GM23338 (cell line): ENCODE results near the gene FXN. TPM values are rescaled to one million over a fixed set of nuclear protein-coding genes. Genes with fewer than 3 reads are reported as not detected.
A peak's percentile ranks its signal among the peaks of the same experiment; 100 is the strongest.
"Not testable (repeated sequence)": the region's sequence is repeated elsewhere in the genome, so short reads cannot be mapped to it uniquely, and the experiment has no call there.

ENCODE experiments used
- ATAC-seq: fragments of 200-7000 bp; cut with Tn5 transposase; 3 replicates; pipeline ENCODE4 v1.9.1; 2020
- DNase-seq: peaks from one replicate; pipeline ENCODE4 v3.0.0-alpha.2; 2015; ENCODE audit warnings: low spot score
- H2AFZ ChIP-seq: fragments of 200-600 bp; sonication (generic); 2 replicates; pipeline ENCODE4 v1.8.0; 2016; ENCODE audit warnings: antibody characterized with exemption, mild to moderate bottlenecking, moderate library complexity
- H3F3A ChIP-seq: fragments of 200-600 bp; sonication (generic); replicated peaks from 2 replicates; pipeline ENCODE4 v1.8.0; 2017; ENCODE audit warnings: antibody characterized with exemption, mixed run types, low read depth
- H3K27ac ChIP-seq: fragments of 200-600 bp; sonication (generic); 2 replicates; pipeline ENCODE4 v1.6.1; 2016; ENCODE audit warnings: low read depth
- H3K27me3 ChIP-seq: fragments of 200-600 bp; sonication (generic); 2 replicates; pipeline ENCODE4 v1.8.0; 2016; ENCODE audit warnings: mild to moderate bottlenecking, mixed run types, moderate library complexity; ENCODE audit not compliant: insufficient read depth
- H3K36me3 ChIP-seq: fragments of 200-600 bp; sonication (generic); 2 replicates; pipeline ENCODE4 v1.8.0; 2016; ENCODE audit warnings: mild to moderate bottlenecking; ENCODE audit not compliant: insufficient read depth
- H3K4me1 ChIP-seq: fragments of 200-600 bp; sonication (generic); 2 replicates; pipeline ENCODE4 v1.8.0; 2016; ENCODE audit warnings: mild to moderate bottlenecking, moderate library complexity; ENCODE audit not compliant: insufficient read depth
- H3K4me2 ChIP-seq: fragments of 200-600 bp; sonication (generic); 2 replicates; pipeline ENCODE4 v1.7.1; 2017; ENCODE audit warnings: mixed run types
- H3K4me3 ChIP-seq: fragments of 200-600 bp; sonication (generic); 2 replicates; pipeline ENCODE4 v1.6.1; 2016; ENCODE audit warnings: mixed run types
- H3K79me2 ChIP-seq: fragments of 200-600 bp; sonication (generic); replicated peaks from 2 replicates; pipeline ENCODE4 v1.8.0; 2017; ENCODE audit warnings: mild to moderate bottlenecking; ENCODE audit not compliant: insufficient read depth
- H3K9me2 ChIP-seq: fragments of 200-600 bp; sonication (generic); 2 replicates; pipeline ENCODE4 v1.8.0; 2017; ENCODE audit not compliant: insufficient read depth
- H4K20me1 ChIP-seq: fragments of 200-600 bp; sonication (generic); replicated peaks from 2 replicates; pipeline ENCODE4 v1.8.0; 2017; ENCODE audit warnings: mild to moderate bottlenecking; ENCODE audit not compliant: insufficient read depth
- H3K27ac Mint-ChIP-seq: 2 replicates; pipeline ENCODE4 v1.8.0; 2020; ENCODE audit warnings: inconsistent platforms, mild to moderate bottlenecking, moderate library complexity, mixed read lengths
- H3K27me3 Mint-ChIP-seq: 3 replicates; pipeline ENCODE4 v1.8.0; 2022; ENCODE audit warnings: low read depth, mild to moderate bottlenecking, moderate library complexity, mixed read lengths, inconsistent platforms; ENCODE audit not compliant: insufficient read depth, poor library complexity
- H3K36me3 Mint-ChIP-seq: 3 replicates; pipeline ENCODE4 v1.8.0; 2021; ENCODE audit warnings: low read depth, mild to moderate bottlenecking, inconsistent platforms, moderate library complexity, mixed read lengths
- H3K4me1 Mint-ChIP-seq: 3 replicates; pipeline ENCODE4 v1.8.0; 2020; ENCODE audit warnings: mild to moderate bottlenecking, inconsistent platforms, mixed read lengths
- H3K4me3 Mint-ChIP-seq: 3 replicates; pipeline ENCODE4 v1.8.0; 2021; ENCODE audit warnings: moderate library complexity, mild to moderate bottlenecking, inconsistent platforms, mixed read lengths
- H3K9me3 Mint-ChIP-seq: 3 replicates; pipeline ENCODE4 v1.8.0; 2020; ENCODE audit warnings: moderate library complexity, mild to moderate bottlenecking, inconsistent platforms, mixed read lengths
- EZH2 ChIP-seq: fragments of 200-600 bp; sonication (generic); IDR thresholded peaks from one replicate; pipeline ENCODE4 v1.8.0; 2017; ENCODE audit warnings: antibody characterized with exemption, mild to moderate bottlenecking, low read depth; ENCODE audit not compliant: unreplicated experiment
- EZH2phosphoT487 ChIP-seq: fragments of 200-600 bp; sonication (generic); IDR thresholded peaks from one replicate; pipeline ENCODE4 v1.8.1; 2018; ENCODE audit warnings: antibody characterized with exemption; ENCODE audit not compliant: unreplicated experiment
- NANOG ChIP-seq: IDR thresholded peaks from 2 replicates; pipeline ENCODE4 v1.6.1; 2016; ENCODE audit warnings: antibody characterized with exemption, borderline replicate concordance
- POLR2AphosphoS5 ChIP-seq: IDR thresholded peaks from 2 replicates; pipeline ENCODE4 v1.6.1; 2016; ENCODE audit warnings: antibody characterized with exemption, low read depth
- STAT1 ChIP-seq: IDR thresholded peaks from one replicate; pipeline ENCODE4 v1.6.1; 2016; ENCODE audit warnings: antibody characterized with exemption; ENCODE audit not compliant: unreplicated experiment
- ZNF331 ChIP-seq: fragments of 250-450 bp; sonication (Bioruptor Pico); IDR thresholded peaks from 2 replicates; pipeline ENCODE4 v1.5.0; 2020; ENCODE audit warnings: low read depth, mild to moderate bottlenecking, moderate library complexity
- polyA plus RNA-seq: library from polyadenylated mRNA; unstranded; fragments of >200 nt; fragmentation: Nextera tagmentation; extraction: Ambion mirVana; gene quantifications from 2 replicates; pipeline ENCODE4 v1.2.1, GENCODE V29; 2016
- total RNA-seq: library from RNA; depleted of rRNA; stranded (reverse); fragments of >200 nt; shearing (Covaris generic); gene quantifications from 2 replicates; pipeline ENCODE4 v1.2.3, GENCODE V29; 2014
- TF ChIP-seq, protein P1 (sequence below), 2 experiments: fragments of 200-600 bp in 1 of 2; sonication (generic) in 1 of 2; conservative IDR thresholded peaks; 2 replicates each; pipeline versions ENCODE4 v1.5.1 to v1.6.1; 2016 to 2017; ENCODE audit warnings: antibody characterized with exemption in 2 of 2, low read depth in 2 of 2, mild to moderate bottlenecking in 2 of 2, moderate library complexity in 1 of 2
- TF ChIP-seq, protein P2 (sequence below): IDR thresholded peaks from 2 replicates; pipeline ENCODE4 v1.6.1; 2016; ENCODE audit warnings: antibody characterized with exemption

Gene FXN
- total and polyA plus RNA-seq, 2 experiments from 2014 or later: 26.1 to 66.4 TPM

DNA sequence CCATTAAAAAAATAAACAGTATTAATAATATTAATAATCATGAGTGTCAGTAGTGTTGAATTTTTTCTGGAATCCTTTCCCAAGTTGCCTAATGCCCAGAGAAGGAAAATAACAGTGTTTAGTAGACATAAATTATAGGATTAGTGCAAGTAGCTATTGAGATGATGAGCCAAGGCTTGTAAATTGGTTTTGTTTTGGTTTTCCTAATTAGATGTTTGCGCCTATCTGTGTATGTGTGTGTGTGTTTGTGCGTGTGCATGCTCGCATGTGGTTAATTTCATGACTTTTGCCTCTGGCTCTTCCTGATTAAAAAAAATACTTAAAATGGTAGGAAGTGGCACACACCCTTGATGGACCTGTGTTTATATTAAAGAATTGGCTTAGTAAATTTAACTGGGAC lies 55.4 kb downstream of the FXN start (continued):
- TF ChIP-seq EZH2: no peak
- no peak for TF ChIP-seq EZH2phosphoT487
- TF ChIP-seq, protein P1, sequence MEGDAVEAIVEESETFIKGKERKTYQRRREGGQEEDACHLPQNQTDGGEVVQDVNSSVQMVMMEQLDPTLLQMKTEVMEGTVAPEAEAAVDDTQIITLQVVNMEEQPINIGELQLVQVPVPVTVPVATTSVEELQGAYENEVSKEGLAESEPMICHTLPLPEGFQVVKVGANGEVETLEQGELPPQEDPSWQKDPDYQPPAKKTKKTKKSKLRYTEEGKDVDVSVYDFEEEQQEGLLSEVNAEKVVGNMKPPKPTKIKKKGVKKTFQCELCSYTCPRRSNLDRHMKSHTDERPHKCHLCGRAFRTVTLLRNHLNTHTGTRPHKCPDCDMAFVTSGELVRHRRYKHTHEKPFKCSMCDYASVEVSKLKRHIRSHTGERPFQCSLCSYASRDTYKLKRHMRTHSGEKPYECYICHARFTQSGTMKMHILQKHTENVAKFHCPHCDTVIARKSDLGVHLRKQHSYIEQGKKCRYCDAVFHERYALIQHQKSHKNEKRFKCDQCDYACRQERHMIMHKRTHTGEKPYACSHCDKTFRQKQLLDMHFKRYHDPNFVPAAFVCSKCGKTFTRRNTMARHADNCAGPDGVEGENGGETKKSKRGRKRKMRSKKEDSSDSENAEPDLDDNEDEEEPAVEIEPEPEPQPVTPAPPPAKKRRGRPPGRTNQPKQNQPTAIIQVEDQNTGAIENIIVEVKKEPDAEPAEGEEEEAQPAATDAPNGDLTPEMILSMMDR (conservative IDR thresholded peaks at IDR 0.05; ENCODE audit: low read depth in 2 of 2): no peak

DNA sequence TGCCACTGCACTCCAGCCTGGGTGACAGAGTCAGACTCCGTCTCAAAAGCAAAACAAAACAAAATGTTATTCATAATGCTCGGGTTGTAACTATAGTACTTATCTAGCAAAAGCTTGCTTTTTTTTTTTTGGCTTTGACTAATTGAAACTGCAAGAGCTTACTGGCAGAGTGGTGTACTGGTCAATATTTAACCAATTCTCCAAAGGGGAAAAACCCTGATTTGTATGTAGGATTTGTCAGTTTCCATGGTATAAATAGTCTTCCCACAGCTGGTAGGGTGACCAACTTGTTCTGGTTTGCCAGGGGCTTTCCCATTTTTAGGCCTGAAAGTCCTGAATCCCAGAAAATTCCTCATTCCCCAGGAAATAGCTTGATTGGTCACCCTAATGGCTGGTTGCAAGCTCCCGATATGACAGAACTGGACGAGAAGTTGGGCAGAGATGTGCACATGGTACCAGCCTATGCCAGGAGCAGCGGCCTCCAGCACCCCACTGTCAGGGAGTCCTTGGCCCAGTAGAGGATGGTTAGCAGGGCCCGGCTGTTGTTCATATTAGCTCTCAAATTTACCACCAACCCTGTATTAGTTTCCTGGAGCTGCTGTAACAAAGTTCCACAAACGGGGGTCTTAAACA lies 58.0 kb downstream of the FXN start:
- no peak for ATAC-seq
- Mint-ChIP-seq H3K4me3 (no peak overlapping the region), H3K27me3 (peaks cover 10% of the 10 kb centered on the region), H3K4me1 (peaks cover 42% of the 10 kb centered on the region), H3K9me3 (no peaks in the 10 kb centered on the region), H3K36me3 (no peaks in the 10 kb centered on the region; the same call in 1 of the 3 replicates), H3K27ac (no peak overlapping the region)
- Histone ChIP-seq H3K4me3 (no peak overlapping the region), H3K4me1 (peaks cover 35% of the 10 kb centered on the region), H3K4me2 (no peak overlapping the region), H3K79me2 (no peaks in the 10 kb centered on the region), H3K27me3 (no peaks in the 10 kb centered on the region), H3K27ac (no peak overlapping the region), H4K20me1 (no peaks in the 10 kb centered on the region), H3F3A (0 out of 2 replicates have a peak, but pooled peaks cover 3% of the 10 kb centered on the region), H3K9me2 (no peaks in the 10 kb centered on the region), H3K36me3 (no peaks in the 10 kb centered on the region), H2AFZ (no peak overlapping the region)
- no peak for DNase-seq
- no peak for TF ChIP-seq ZNF331 (CRISPR knock-in tag)

DNA sequence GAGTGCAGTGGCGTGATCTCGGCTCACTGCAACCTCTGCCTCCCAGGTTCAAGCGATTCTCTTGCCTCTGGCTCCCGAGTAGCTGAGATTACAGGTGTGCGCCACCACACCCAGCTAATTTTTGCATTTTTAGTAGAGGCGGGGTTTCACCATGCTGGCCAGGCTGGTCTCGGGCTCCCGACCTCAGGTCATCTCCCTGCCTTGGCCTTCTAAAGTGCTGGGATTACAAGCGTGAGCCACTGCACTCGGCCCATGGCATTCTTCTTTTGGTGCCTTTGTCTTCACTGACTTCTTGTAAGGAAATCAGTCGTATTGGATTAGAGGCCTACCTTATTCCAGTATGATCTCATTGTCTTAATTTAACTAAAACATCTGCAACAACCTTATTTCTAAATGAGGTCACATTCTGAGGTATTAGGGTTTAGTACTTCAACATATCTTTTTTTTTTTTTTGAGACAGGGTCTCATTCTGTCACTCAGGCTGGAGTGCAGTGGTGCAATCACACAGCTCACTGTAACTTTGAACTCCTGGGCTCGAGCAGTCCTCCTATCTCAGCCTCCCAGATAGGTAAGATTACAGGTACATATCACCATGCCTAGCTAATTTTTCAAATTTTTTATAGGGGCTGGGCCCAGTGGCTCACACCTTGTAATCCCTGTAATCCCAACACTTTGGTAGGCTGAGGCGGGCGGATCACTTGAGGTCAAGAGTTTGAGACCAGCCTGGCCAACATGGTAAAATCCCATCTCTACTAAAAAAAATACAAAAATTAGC lies 59.0 kb downstream of the FXN start:
- H3K79me2 ChIP-seq, H3K36me3 Mint-ChIP-seq, H3K27ac Mint-ChIP-seq, H3K9me2 ChIP-seq, H3K27me3 ChIP-seq, H4K20me1 ChIP-seq, H3K4me3 Mint-ChIP-seq, H3K4me2 ChIP-seq, H2AFZ ChIP-seq, H3F3A ChIP-seq, DNase-seq, H3K9me3 Mint-ChIP-seq, H3K27me3 Mint-ChIP-seq, H3K27ac ChIP-seq, H3K36me3 ChIP-seq, ATAC-seq, H3K4me3 ChIP-seq: not testable (repeated sequence)
- H3K4me1 ChIP-seq: peaks cover 27% of the 10 kb centered on the region
- H3K4me1 Mint-ChIP-seq: peaks cover 34% of the 10 kb centered on the region

DNA sequence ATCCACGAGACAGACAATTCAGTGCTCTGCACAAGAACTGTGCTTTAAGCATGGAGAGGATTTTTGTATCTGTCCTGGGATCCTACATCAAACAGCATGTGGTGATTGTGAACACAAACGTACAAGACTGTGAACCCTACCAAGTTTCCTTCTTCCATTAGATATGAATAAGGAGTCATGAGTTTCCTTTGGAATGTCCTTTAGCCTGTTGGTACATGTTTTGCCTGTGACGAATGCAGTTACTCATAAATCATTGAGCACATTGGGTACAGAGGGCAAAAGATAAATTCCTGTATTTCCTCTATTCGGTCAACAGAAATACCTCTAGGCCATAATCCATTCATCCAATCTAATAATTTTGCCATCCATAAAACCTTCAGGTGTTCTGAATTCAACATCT lies 61.5 kb downstream of the FXN start:
- no peak overlapping the region for H2AFZ ChIP-seq
- peak overlapping the region; percentile 19; the same call in 1 of the 2 replicates for H3K27ac ChIP-seq
- no peaks in the 10 kb centered on the region for H4K20me1 ChIP-seq
- H3K4me3 Mint-ChIP-seq: no peak overlapping the region
- no peaks in the 10 kb centered on the region for H3K27me3 ChIP-seq
- ATAC-seq (no peak), DNase-seq (no peak)
- peaks cover 4% of the 10 kb centered on the region for H3K27me3 Mint-ChIP-seq
- H3K79me2 ChIP-seq: no peaks in the 10 kb centered on the region
- no peaks in the 10 kb centered on the region for H3K9me3 Mint-ChIP-seq
- no peaks in the 10 kb centered on the region for H3F3A ChIP-seq
- H3K36me3 ChIP-seq: no peaks in the 10 kb centered on the region
- peaks cover 13% of the 10 kb centered on the region for H3K4me1 Mint-ChIP-seq
- no peak overlapping the region for H3K4me2 ChIP-seq
- no peak overlapping the region for H3K4me3 ChIP-seq
- no peaks in the 10 kb centered on the region; the same call in 2 of the 3 replicates for H3K36me3 Mint-ChIP-seq
- H3K4me1 ChIP-seq: peaks cover 10% of the 10 kb centered on the region; the same call in 1 of the 2 replicates
- no peak overlapping the region for H3K27ac Mint-ChIP-seq
- H3K9me2 ChIP-seq: no peaks in the 10 kb centered on the region
- TF ChIP-seq EZH2phosphoT487: no peak
- no peak for TF ChIP-seq NANOG
- TF ChIP-seq POLR2AphosphoS5: no peak
- TF ChIP-seq, protein P2, sequence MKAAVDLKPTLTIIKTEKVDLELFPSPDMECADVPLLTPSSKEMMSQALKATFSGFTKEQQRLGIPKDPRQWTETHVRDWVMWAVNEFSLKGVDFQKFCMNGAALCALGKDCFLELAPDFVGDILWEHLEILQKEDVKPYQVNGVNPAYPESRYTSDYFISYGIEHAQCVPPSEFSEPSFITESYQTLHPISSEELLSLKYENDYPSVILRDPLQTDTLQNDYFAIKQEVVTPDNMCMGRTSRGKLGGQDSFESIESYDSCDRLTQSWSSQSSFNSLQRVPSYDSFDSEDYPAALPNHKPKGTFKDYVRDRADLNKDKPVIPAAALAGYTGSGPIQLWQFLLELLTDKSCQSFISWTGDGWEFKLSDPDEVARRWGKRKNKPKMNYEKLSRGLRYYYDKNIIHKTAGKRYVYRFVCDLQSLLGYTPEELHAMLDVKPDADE: no peak
- TF ChIP-seq ZNF331 (CRISPR knock-in tag): no peak
- TF ChIP-seq STAT1: no peak
- TF ChIP-seq, protein P1 (conservative IDR thresholded peaks at IDR 0.05; ENCODE audit: low read depth in 2 of 2): no peak
